Activated CD8-positive, alpha-beta memory T cell treated with anti-CD3 and anti-CD28 coated beads, Interleukin-2, amount 50 U/mL, for 4 hours (primary cell): ENCODE results near the gene SLC44A1.

Experiments
- DNase-seq: peaks from one replicate; pipeline ENCODE4 v3.0.0-alpha.2; 2020

SLC44A1 gene

DNA sequence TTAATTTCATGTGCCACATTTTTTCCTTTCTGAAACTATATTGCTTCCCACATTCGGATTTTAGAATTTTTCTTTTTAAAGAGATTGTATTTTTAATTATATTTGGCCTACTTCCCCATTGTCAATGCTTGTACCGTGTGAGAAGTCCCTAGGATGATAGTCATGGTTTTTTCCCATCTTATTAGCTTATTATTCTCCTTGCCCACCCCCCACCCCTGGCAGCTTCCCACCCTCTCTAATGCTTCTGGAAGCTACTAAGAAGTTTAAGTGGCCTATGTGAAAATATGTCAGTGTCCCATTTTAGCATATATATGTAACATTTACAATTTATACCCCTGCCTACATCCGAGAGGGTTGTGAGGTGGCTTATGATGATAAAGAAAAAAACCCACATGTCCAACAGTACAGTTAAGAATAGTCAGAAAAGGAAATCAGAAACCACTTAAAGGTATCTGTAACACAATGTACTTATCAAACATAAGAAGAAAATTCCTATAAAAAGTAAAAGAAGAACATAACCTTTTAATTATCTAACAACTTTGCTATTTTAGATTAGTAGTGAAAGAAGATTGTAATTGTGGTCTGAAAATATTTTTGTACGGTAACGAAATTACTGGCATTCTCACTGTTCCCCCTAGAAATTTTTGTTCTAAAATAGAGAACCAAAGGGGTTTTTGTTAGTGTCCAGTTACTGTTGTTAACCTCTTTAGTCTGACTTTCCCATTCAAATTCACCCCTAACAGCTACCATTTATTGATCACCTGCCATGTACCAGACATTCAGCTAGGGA is 62.1 kb downstream of the SLC44A1 start:
- DNase-seq, result no peak

DNA sequence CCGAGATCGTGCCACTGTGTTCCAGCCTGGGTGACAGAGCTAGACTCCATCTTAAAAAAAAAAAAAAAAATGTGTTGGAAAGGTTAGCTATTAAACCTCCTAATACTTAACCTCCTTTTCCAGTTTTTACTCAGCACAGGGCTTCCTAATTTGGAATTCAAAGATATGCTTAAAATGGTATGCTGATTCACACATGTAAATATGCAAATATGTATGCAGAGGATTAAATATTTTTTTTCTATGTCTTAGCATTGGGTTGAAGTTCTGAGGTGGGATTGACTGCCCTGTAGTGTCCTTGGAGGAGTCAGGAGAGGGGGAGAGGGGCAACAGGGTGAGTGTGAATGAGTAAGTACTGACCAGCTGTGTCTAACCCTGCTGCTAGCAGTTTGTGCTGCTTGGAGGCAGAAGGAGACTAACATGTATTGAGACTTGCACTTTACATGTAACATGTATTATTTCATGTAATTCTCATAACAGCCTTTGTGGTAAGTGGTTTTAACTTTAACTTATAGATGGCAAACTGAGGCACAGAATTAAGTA is 63.2 kb downstream of the SLC44A1 start:
- DNase-seq, result no peak

DNA sequence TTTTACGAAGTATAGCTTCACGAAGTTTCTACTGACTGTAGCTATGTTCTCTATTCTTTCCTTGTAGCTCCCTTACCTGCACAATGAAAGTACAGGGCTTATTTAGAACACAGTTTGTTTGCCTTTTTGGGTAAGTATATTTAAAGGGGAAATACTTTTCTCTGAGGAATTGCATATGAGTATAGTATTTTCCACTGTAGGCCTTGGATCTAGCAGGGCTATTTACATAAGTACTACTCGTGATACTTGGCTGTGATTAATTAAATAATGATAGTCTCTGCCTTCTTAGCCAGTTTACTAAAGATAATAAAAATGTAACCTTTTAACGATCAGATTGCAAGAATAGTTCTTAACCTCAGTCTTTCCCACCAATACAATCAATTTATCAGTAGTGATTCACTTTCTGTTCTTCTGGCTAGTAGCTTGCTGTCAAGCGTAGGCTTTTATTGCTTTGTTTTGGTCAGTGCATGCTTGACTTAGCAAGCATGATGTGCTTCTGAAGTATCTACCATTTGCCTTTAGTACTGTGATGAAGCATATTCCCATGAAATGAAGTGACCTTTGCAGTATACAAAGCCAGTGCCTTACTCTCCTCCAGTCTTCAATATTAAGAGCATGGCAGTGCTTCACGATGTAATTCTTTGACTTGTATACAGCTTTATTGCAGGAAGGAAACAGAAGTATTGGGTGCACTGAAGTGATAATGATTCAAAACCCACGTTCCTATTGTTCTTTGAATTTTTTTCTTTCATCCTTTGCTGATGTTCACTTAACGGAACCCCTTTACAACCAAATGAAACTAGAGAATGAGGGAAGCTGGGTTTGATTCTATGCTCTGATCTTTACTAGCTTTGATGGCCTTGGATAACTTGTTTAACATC is 64.2 kb downstream of the SLC44A1 start:
- DNase-seq, result no peak

DNA sequence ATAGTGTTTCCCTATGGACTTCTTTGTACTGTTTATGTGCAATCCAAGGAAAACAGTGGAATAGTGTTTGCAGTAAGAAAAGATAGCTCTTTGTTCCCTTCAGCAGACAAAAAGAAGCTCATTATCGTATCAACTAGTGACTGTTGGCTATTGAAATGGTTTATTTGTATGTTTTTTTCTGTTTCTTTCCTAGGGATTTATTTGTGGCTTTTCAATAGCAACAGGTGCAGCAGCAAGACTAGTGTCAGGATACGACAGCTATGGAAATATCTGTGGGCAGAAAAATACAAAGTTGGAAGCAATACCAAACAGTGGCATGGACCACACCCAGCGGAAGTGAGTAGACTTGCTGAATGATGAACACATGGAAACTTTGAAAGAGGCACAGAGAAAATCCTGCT is 65.1 kb downstream of the SLC44A1 start:
- DNase-seq, result no peak

DNA sequence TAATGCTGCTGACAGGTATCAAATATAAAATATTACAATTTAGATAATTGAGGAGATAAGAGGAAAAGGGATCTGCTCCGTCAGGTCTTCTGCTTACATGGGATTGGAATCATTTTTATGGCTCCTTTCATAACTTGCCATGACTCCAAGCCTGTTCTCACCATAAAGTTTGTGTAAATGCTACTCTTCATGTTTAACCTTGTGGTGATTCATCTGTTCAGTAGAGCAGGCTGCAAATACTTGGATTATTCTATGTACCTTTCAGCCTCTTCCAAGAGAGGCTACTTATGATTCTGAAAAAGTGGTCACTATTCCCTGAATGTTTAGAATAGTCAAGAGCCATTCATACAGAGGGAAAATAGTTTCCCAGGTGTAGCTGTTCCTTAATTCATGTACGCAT is 66.9 kb downstream of the SLC44A1 start:
- DNase-seq, result no peak

DNA sequence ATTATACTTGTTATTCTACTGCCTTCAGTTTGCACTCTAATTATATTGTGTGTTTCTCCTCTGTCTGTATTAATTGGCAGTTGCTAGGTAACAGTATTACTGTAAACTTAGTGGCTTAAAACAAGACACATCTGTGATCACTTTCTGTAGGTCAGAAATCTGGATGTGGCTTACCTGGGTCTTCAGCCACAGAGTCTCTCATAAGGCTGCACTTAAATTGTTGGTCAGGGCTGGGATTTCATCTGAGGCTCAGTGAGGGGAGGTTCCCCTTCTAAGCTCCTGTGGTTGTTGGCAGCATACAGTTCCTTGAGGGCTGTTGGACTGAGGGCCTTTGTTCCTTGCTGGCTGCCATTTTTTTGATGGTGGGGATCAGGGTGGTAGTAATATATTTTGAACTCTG is 68.8 kb downstream of the SLC44A1 start:
- DNase-seq, result no peak

DNA sequence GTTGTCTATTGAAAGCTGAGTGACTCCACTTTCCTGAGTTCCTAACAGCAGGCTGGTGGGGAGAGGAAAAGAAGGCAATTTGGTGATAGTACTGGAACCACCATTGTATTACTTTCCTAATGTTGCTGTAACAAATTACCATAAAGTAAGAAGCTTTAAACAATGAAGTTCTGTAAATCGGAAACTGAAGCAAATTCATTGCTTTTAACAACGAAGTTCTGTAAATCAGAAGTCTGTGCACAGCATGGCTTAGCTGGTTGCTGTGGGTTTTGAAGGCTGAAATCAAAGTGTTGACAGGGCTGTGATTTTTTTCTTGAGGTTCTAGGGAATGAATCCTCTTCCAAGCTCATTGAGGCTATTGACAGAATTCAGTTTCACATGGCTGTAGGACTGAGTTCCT is 72.3 kb downstream of the SLC44A1 start:
- no peak for DNase-seq

DNA sequence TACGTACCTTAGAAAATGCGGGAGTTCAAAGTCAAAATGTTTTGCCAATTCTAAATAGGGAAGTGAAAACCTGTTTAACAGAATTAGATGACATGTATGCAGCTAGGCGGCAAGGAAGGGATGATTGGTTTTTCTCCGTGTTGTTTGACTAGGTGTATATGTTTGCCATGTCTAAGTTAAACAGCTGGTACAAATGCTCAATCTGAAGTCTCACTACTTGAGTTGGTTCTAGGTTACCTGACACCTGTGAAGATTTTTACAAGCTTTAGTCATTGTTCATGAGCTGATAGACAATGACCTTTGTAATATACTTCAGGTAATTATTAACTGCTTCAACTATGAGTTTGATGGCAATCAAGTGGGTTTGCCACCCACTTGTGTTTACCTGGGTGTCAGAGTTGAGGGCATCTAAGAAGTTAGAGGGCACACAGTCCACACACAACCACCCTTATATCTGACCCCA is 74.3 kb downstream of the SLC44A1 start:
- DNase-seq, result no peak

DNA sequence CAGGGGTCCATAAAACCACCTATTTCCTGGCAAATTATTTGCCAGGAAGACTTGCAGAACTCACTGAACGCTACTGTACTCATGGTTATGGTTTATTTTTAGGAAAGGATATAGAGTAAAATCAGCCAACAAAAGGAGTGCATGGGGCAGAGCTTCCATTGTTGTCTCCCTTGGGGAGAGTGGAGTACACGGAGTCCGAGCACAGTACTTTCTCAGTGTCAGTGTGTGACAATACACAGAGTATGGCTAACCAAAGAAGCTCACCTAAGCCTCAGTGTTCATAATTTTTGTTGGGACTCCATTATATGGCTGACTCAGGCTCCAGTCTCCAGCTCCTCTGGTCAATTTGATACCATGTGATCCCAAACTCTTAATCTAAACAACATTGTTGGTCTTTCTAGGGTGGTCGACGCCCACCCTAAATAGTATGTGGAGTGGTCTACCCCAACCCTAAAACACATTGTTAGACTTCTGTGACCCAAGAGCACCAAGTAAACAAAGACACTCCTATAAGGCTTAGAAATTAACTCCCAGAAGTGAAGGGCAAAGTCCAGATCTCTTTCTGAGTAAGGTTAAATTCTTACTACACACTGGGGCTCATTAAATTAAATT is 74.9 kb downstream of the SLC44A1 start:
- no peak for DNase-seq

DNA sequence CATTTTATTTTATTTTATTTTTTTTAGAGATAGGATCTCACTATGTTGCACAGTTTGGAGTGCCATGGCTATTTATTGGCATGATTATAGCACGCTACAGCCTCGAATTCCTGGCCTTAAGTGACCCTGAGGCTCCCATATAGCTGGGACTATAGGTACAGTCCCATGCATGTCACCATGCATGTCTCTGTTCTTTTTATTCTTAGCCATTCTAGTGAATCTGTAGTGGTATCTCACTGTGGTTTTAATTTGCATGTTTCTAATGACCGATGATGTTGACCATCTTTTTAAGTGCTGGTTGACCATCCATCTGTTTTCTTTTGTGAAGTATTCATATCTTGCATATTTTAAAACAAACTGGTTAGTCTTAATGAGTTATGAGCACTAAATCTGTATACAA is 76.1 kb downstream of the SLC44A1 start:
- no peak for DNase-seq

DNA sequence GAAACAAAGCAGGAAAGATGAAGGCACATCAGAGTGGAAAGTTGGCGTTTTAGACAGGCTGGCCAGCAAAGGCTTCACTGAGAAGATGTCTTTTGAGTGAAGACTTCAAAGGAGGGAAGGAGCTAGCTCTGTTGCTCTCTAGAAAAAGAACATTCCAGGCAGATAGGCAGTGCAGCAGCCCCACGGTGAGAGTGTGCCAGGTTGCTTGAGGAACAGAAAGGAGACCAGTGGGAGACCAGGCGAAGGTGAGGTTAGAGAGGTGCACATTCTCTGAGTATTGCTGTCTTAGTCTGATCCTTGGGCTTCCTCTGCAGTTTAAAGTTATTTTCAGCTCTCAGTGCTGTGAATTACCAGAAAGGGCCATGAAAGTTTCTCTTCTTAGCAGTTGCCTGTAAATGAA is 83.8 kb downstream of the SLC44A1 start:
- DNase-seq, result no peak

DNA sequence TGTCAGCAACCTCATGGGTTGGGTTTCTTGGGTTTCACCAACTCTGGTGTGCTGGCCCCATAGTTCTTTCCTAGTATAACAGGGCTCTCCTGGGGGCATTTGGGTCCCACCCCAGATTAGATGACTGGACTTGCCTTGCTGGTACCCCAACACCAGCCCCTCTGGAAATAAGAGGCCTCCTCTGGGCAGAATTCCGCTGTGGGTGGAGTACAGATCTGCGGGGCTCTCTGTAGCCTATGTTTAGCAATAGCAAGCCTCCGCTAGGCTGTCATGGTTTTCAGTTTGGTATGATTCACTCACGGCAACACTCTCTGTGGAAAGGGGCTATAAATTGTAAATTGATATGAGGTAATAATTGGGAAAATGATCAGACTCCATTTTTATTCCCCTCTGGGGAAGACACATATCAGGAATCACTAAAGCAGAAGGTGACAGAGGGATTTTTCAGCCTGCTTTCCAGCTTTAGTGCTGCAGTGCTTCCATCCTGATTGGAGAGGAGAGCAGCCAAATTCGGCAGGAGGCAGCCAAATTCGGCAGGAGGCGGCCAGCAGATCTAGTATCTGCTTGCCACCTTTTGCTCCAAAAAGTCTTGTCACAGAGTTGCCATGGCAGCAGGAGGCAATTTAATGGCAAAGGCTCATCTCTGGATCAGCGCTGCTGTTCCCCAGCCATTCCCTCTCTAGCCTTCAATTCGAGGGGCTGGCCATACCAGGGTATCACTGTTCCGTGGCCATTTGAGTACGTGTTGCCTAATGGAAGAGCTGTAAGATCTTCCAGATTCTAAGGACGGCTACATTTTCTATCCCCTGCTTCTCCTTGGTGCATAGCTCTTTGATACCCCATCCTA is 84.6 kb downstream of the SLC44A1 start:
- DNase-seq, result no peak

DNA sequence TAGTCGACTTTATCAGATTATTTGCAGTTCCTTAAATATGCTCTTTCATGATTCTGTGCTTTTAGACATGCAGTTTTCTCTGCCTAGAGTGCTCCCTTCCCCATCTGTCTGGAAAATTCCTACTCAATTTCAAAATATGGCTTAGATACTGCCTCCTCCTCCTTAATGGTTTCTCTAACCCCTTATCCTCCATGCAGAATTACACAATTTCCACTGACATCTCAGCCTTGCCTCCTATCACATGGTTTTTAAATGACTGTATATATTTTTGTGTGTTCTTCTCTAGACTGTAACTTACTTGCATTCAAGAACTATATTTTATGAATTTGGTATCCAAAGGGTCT is 85.2 kb downstream of the SLC44A1 start:
- DNase-seq, result no peak

DNA sequence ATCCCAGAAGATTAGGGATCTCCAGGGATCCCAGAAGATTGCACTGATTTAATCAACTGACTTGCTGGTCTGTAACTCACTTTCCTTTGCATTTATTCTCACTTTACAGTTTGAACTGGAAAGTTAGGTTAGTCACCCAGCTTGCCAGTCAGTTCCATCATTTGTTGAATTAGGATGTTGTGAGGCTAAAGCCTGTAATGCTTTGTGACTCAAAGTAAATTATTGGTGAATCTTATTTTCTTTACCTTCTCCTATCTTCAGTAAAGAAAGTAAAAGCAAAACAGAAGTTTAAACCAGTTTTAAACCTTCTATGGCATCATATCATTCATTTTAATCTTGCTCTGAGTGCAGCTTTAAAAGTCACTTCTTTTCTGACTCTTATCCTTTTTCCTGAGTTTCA is 85.8 kb downstream of the SLC44A1 start:
- no peak for DNase-seq

DNA sequence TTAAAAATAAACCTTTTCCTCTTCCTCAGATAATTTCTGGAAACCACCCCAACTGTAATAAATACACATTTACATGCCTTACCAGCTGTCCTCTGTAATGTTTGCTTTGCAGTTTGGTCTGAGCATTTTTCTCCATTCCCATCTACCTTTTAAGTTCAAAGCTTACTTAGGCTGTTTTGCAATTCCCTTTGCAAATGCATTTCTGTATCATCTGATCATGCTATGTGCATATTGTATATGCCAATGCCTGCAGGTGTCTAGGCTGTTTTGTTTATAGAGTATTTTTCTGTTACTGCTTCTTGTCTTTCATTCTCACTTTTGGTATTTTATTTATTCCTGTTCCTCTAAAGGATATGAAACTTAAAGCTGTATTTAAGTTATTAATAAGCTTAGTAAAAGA is 86.3 kb downstream of the SLC44A1 start:
- no peak for DNase-seq

DNA sequence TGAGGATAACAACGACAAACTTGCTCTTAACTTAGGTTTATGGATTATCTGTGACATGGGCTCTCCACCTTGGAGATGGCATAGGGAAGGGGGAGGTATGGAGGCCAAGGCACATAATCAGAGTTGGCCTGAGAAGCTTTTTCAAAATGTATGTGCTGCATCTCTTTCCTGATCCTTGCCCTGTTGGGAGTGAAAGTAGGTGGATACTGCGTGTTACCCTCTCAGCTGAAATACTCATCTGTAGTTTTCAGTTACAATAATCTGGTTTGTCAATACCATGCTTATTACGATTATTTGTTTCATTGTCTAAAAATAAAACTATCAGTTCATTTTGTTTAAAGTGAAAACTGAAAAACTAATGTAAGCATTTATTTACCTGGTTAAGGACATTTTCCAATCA is 86.7 kb downstream of the SLC44A1 start:
- no peak for DNase-seq

DNA sequence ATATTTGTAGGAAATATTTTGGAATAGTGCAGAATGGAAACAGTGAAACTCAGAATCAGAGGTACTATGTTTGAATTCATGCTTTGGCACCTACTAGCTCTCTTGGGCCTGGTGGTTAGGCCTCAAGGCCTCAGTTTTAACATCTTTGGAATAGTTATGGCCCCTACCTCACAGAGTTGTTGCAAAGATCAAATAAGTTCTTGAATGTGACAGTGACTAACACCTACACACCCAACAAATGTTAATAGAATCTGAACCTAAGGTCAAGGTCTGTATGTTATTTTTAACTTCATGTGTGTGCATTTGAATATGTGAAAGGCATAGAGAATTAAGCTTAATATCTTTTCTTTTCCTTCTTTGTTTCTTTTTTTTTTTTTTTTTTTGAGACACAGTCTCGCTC is 87.3 kb downstream of the SLC44A1 start:
- no peak for DNase-seq

DNA sequence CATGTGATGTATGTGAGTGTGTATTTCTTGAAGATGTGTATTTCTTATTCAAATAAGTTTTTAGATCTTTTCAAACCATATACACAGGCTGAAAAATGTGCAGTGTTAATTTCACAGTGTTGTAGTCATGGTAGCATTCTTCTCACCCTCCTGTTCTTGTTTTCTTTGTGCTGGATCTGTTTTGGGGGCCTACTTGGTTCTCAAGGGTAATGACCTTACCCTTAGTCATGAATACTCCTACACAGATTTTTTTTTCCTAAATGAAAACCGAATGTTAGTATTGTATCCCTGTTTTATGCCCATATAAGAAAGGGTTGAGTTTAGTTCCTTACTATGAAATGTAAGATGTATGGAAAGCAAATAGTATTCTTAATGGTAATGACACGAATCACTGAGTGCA is 88.0 kb downstream of the SLC44A1 start:
- DNase-seq, result no peak

DNA sequence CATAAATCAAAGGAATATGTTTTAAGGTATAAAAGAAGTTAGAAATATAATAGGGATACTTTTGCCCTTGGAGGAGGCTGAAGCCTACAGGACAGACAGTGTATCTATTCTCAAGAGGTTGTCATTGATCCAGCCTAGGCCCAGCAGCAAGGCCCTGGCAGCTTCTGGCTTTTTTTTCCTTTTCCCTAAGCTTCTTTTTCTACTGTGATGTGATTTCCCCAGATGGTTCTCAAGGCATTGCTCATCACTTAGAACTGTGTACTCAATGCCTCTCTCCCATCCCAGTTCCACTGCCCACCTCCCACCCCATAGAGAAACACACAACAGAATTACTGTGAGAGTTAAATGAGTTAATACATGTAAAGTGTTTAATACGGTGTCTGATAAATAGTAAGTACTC is 88.6 kb downstream of the SLC44A1 start:
- no peak for DNase-seq

DNA sequence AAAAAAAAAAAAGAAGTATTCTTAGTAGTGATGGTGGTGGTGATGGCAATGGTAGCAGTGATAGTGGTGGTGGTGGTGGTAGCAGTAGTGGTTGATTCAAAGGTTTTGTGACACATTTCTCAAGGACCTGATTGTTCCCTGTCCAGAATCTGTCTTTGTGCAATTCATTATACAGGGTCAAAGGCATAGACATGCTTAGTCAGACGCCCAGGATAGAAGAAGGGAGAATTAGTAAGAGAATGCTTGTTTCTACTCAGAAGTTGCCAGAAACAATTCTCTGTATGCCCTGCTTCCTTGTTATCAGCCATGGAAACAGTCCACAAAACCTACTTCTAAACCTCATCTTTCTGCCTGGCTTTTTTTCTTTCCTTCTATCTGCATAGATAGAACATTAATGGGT is 89.4 kb downstream of the SLC44A1 start:
- DNase-seq, result no peak

DNA sequence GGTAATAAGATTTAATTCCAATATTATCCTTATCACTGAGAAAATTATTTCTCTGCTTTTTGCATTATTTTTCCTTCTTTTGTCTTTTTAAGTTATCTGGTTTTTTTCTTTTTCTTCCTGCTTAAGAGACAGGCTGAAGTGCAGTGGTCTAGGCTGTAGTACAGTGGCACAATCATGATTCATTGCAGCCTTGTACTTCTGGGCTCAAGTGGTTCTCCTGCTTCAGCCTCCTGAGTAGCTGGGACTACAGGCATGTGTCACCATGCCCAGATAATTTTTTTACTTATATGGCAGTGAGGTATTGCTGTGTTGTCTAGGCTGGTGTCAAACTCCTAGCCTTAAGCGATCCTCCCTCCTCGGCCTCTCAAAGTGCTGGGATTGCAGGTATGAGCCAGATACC is 93.9 kb downstream of the SLC44A1 start:
- DNase-seq, result no peak

DNA sequence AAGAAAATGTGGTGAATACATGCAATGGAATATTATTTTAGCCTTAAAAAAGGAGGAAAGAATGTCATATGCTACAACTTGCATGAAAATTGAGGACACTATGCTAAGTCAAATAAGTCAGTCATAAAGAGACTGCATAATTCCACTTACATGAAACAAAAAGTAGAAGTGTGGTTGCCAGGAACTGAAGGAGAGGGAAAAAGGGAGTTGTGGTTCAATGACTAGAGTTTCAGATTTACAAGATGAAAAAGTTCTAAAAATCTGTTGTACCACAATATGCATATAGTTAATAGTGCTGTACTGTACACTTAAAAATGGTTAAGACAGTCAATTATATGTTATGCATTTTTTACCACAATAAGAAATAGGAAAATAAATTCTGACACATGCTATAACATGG is 95.4 kb downstream of the SLC44A1 start:
- DNase-seq, result no peak
